ENCODE data around the gene RIMS1. TPM values are rescaled to one million over a fixed set of nuclear protein-coding genes. Genes with fewer than 3 reads are reported as not detected.
"Not testable (repeated sequence)": the region's sequence is repeated elsewhere in the genome, so short reads cannot be mapped to it uniquely, and the experiment has no call there.

RIMS1 gene
- total RNA-seq, 1 experiment from 2014 or later, result not detected

- Histone ChIP-seq H3K4me1 (ENCODE audit: low read length) (no peaks in the 10 kb centered on the region), H3K27ac (ENCODE audit: low read length) (no peak overlapping the region), H3K36me3 (ENCODE audit: insufficient read depth, low read length) (no peaks in the 10 kb centered on the region), H3K9me2 (replicated peaks; ENCODE audit: insufficient read depth, low read length) (no peaks in the 10 kb centered on the region), H3K27me3 (ENCODE audit: low read length) (peaks cover 2% of the 10 kb centered on the region; the same call in 1 of the 2 replicates), H4K20me1 (ENCODE audit: insufficient read depth, low read depth, low read length) (no peaks in the 10 kb centered on the region), H3K4me2 (ENCODE audit: low read depth, low read length, poor library complexity, severe bottlenecking) (no peak overlapping the region), H2AFZ (ENCODE audit: low read length) (no peak overlapping the region), H3K9ac (ENCODE audit: low read length) (no peak overlapping the region), H3K9me3 (ENCODE audit: low read length) (no peaks in the 10 kb centered on the region), H3K4me3 (ENCODE audit: low read length) (no peak overlapping the region), H3K79me2 (ENCODE audit: low read length) (no peaks in the 10 kb centered on the region)
- no peak for DNase-seq
These were observed 111.0 kb downstream of the RIMS1 start for GRCh38 chr6:71997341-71997740.

- Histone ChIP-seq H3K4me2 (ENCODE audit: low read depth, low read length, poor library complexity, severe bottlenecking) (no peak overlapping the region), H3K9me2 (replicated peaks; ENCODE audit: insufficient read depth, low read length) (no peaks in the 10 kb centered on the region), H3K4me1 (ENCODE audit: low read length) (no peaks in the 10 kb centered on the region), H2AFZ (ENCODE audit: low read length) (no peak overlapping the region), H3K9ac (ENCODE audit: low read length) (no peak overlapping the region), H3K9me3 (ENCODE audit: low read length) (no peaks in the 10 kb centered on the region), H3K36me3 (ENCODE audit: insufficient read depth, low read length) (no peaks in the 10 kb centered on the region), H3K27ac (ENCODE audit: low read length) (no peak overlapping the region), H3K4me3 (ENCODE audit: low read length) (no peak overlapping the region), H3K79me2 (ENCODE audit: low read length) (no peaks in the 10 kb centered on the region), H4K20me1 (ENCODE audit: insufficient read depth, low read depth, low read length) (no peaks in the 10 kb centered on the region), H3K27me3 (ENCODE audit: low read length) (no peaks in the 10 kb centered on the region)
- no peak for DNase-seq
These were observed 116.1 kb downstream of the RIMS1 start for GRCh38 chr6:72002415-72002814.

GRCh38 chr6:72006591-72006990 lies 120.2 kb downstream of the RIMS1 start:
- H3K4me1 ChIP-seq (ENCODE audit: low read length); H3K4me2 ChIP-seq (ENCODE audit: low read depth, low read length, poor library complexity, severe bottlenecking); H3K9me2 ChIP-seq (replicated peaks; ENCODE audit: insufficient read depth, low read length); H2AFZ ChIP-seq (ENCODE audit: low read length); H3K79me2 ChIP-seq (ENCODE audit: low read length); H4K20me1 ChIP-seq (ENCODE audit: insufficient read depth, low read depth, low read length); H3K36me3 ChIP-seq (ENCODE audit: insufficient read depth, low read length); H3K27me3 ChIP-seq (ENCODE audit: low read length); H3K4me3 ChIP-seq (ENCODE audit: low read length); DNase-seq; H3K9ac ChIP-seq (ENCODE audit: low read length); H3K27ac ChIP-seq (ENCODE audit: low read length); H3K9me3 ChIP-seq (ENCODE audit: low read length): not testable (repeated sequence)

- Histone ChIP-seq H3K27ac (ENCODE audit: low read length) (no peak overlapping the region), H3K9me3 (ENCODE audit: low read length) (no peaks in the 10 kb centered on the region), H3K4me1 (ENCODE audit: low read length) (no peaks in the 10 kb centered on the region), H3K27me3 (ENCODE audit: low read length) (0 out of 2 replicates have a peak, but pooled peaks cover 3% of the 10 kb centered on the region), H3K4me3 (ENCODE audit: low read length) (no peak overlapping the region), H2AFZ (ENCODE audit: low read length) (no peak overlapping the region), H4K20me1 (ENCODE audit: insufficient read depth, low read depth, low read length) (no peaks in the 10 kb centered on the region), H3K36me3 (ENCODE audit: insufficient read depth, low read length) (no peaks in the 10 kb centered on the region), H3K9me2 (replicated peaks; ENCODE audit: insufficient read depth, low read length) (no peaks in the 10 kb centered on the region), H3K9ac (ENCODE audit: low read length) (no peak overlapping the region), H3K79me2 (ENCODE audit: low read length) (no peaks in the 10 kb centered on the region), H3K4me2 (ENCODE audit: low read depth, low read length, poor library complexity, severe bottlenecking) (no peak overlapping the region)
- no peak for DNase-seq
These were observed 136.5 kb downstream of the RIMS1 start for GRCh38 chr6:72022830-72023229.

- Histone ChIP-seq H3K9me2 (replicated peaks; ENCODE audit: insufficient read depth, low read length) (no peaks in the 10 kb centered on the region), H4K20me1 (ENCODE audit: insufficient read depth, low read depth, low read length) (no peaks in the 10 kb centered on the region), H3K36me3 (ENCODE audit: insufficient read depth, low read length) (no peaks in the 10 kb centered on the region), H3K4me2 (ENCODE audit: low read depth, low read length, poor library complexity, severe bottlenecking) (no peak overlapping the region), H3K27ac (ENCODE audit: low read length) (no peak overlapping the region), H3K27me3 (ENCODE audit: low read length) (no peaks in the 10 kb centered on the region), H3K9me3 (ENCODE audit: low read length) (no peaks in the 10 kb centered on the region), H3K4me3 (ENCODE audit: low read length) (no peak overlapping the region), H3K79me2 (ENCODE audit: low read length) (no peaks in the 10 kb centered on the region), H2AFZ (ENCODE audit: low read length) (no peak overlapping the region), H3K4me1 (ENCODE audit: low read length) (no peaks in the 10 kb centered on the region), H3K9ac (ENCODE audit: low read length) (no peak overlapping the region)
- no peak for DNase-seq
These were observed 145.1 kb downstream of the RIMS1 start for GRCh38 chr6:72031471-72031870.

GRCh38 chr6:72032086-72032485 lies 145.7 kb downstream of the RIMS1 start:
- no peaks in the 10 kb centered on the region for H3K79me2 ChIP-seq (ENCODE audit: low read length)
- H3K4me2 ChIP-seq (ENCODE audit: low read depth, low read length, poor library complexity, severe bottlenecking), result no peak overlapping the region
- no peak overlapping the region for H3K9ac ChIP-seq (ENCODE audit: low read length)
- H3K27me3 ChIP-seq (ENCODE audit: low read length), result no peaks in the 10 kb centered on the region
- no peaks in the 10 kb centered on the region for H3K36me3 ChIP-seq (ENCODE audit: insufficient read depth, low read length)
- no peaks in the 10 kb centered on the region for H3K9me3 ChIP-seq (ENCODE audit: low read length)
- no peak for DNase-seq
- no peaks in the 10 kb centered on the region for H3K4me1 ChIP-seq (ENCODE audit: low read length)
- H3K9me2 ChIP-seq (replicated peaks; ENCODE audit: insufficient read depth, low read length), result no peaks in the 10 kb centered on the region
- no peak overlapping the region for H2AFZ ChIP-seq (ENCODE audit: low read length)
- H4K20me1 ChIP-seq (ENCODE audit: insufficient read depth, low read depth, low read length), result no peaks in the 10 kb centered on the region
- no peak overlapping the region for H3K4me3 ChIP-seq (ENCODE audit: low read length)
- H3K27ac ChIP-seq (ENCODE audit: low read length), result no peak overlapping the region

GRCh38 chr6:72035486-72035885 lies 149.1 kb downstream of the RIMS1 start:
- H3K79me2 ChIP-seq (ENCODE audit: low read length), result no peaks in the 10 kb centered on the region

GRCh38 chr6:72035966-72036365 lies 149.6 kb downstream of the RIMS1 start:
- Histone ChIP-seq H3K36me3 (ENCODE audit: insufficient read depth, low read length) (no peaks in the 10 kb centered on the region), H3K27me3 (ENCODE audit: low read length) (no peaks in the 10 kb centered on the region), H3K9me2 (replicated peaks; ENCODE audit: insufficient read depth, low read length) (no peaks in the 10 kb centered on the region), H3K4me3 (ENCODE audit: low read length) (no peak overlapping the region), H3K9me3 (ENCODE audit: low read length) (no peaks in the 10 kb centered on the region), H4K20me1 (ENCODE audit: insufficient read depth, low read depth, low read length) (no peaks in the 10 kb centered on the region), H3K4me2 (ENCODE audit: low read depth, low read length, poor library complexity, severe bottlenecking) (no peak overlapping the region), H3K79me2 (ENCODE audit: low read length) (no peaks in the 10 kb centered on the region), H3K9ac (ENCODE audit: low read length) (no peak overlapping the region), H3K27ac (ENCODE audit: low read length) (no peak overlapping the region), H3K4me1 (ENCODE audit: low read length) (no peaks in the 10 kb centered on the region), H2AFZ (ENCODE audit: low read length) (no peak overlapping the region)
- no peak for DNase-seq

More at GRCh38 chr6:72035486-72035885, 149.1 kb downstream of the RIMS1 start:
- Histone ChIP-seq H3K9ac (ENCODE audit: low read length) (no peak overlapping the region), H3K9me2 (replicated peaks; ENCODE audit: insufficient read depth, low read length) (no peaks in the 10 kb centered on the region), H3K9me3 (ENCODE audit: low read length) (no peaks in the 10 kb centered on the region), H3K4me3 (ENCODE audit: low read length) (no peak overlapping the region), H2AFZ (ENCODE audit: low read length) (no peak overlapping the region), H3K4me2 (ENCODE audit: low read depth, low read length, poor library complexity, severe bottlenecking) (no peak overlapping the region), H3K27me3 (ENCODE audit: low read length) (no peaks in the 10 kb centered on the region), H3K27ac (ENCODE audit: low read length) (no peak overlapping the region), H3K4me1 (ENCODE audit: low read length) (no peaks in the 10 kb centered on the region), H4K20me1 (ENCODE audit: insufficient read depth, low read depth, low read length) (no peaks in the 10 kb centered on the region), H3K36me3 (ENCODE audit: insufficient read depth, low read length) (no peaks in the 10 kb centered on the region)
- DNase-seq, result no peak

- no peak overlapping the region for H3K4me3 ChIP-seq (ENCODE audit: low read length)
- DNase-seq, result no peak
- no peak overlapping the region for H3K27ac ChIP-seq (ENCODE audit: low read length)
- no peaks in the 10 kb centered on the region for H3K36me3 ChIP-seq (ENCODE audit: insufficient read depth, low read length)
- no peak overlapping the region for H2AFZ ChIP-seq (ENCODE audit: low read length)
- H3K9ac ChIP-seq (ENCODE audit: low read length), result no peak overlapping the region
- no peaks in the 10 kb centered on the region for H3K9me2 ChIP-seq (replicated peaks; ENCODE audit: insufficient read depth, low read length)
- no peaks in the 10 kb centered on the region for H4K20me1 ChIP-seq (ENCODE audit: insufficient read depth, low read depth, low read length)
- no peaks in the 10 kb centered on the region for H3K27me3 ChIP-seq (ENCODE audit: low read length)
- H3K4me1 ChIP-seq (ENCODE audit: low read length), result no peaks in the 10 kb centered on the region
- no peaks in the 10 kb centered on the region for H3K9me3 ChIP-seq (ENCODE audit: low read length)
- no peak overlapping the region for H3K4me2 ChIP-seq (ENCODE audit: low read depth, low read length, poor library complexity, severe bottlenecking)
- no peaks in the 10 kb centered on the region for H3K79me2 ChIP-seq (ENCODE audit: low read length)
These were observed 150.7 kb downstream of the RIMS1 start for GRCh38 chr6:72037006-72037405.
